ENCODE results near the gene LETMD1.
A peak's percentile ranks its signal among the peaks of the same experiment; 100 is the strongest.
"Not testable (repeated sequence)": the region's sequence is repeated elsewhere in the genome, so short reads cannot be mapped to it uniquely, and the experiment has no call there.

Gene LETMD1

GRCh38 chr12:51077930-51078329, 29.8 kb downstream of the LETMD1 start:
- no peak for DNase-seq (ENCODE audit: low read depth in 2 of 2)

- DNase-seq (ENCODE audit: low read depth in 2 of 2): not testable (repeated sequence)
Measured at GRCh38 chr12:51078346-51078745, 30.2 kb downstream of the LETMD1 start.

GRCh38 chr12:51078866-51079265, 30.7 kb downstream of the LETMD1 start:
- not testable (repeated sequence) for DNase-seq (ENCODE audit: low read depth in 2 of 2)

GRCh38 chr12:51080136-51080535, 32.0 kb downstream of the LETMD1 start:
- no peak for DNase-seq (ENCODE audit: low read depth in 2 of 2)

GRCh38 chr12:51081421-51081820, 33.3 kb downstream of the LETMD1 start:
- DNase-seq (ENCODE audit: low read depth in 2 of 2): no peak

GRCh38 chr12:51082561-51083125, 34.5 kb downstream of the LETMD1 start:
- DNase-seq (ENCODE audit: low read depth in 2 of 2): peak in 1 of 2 donors; percentile 10

DNA sequence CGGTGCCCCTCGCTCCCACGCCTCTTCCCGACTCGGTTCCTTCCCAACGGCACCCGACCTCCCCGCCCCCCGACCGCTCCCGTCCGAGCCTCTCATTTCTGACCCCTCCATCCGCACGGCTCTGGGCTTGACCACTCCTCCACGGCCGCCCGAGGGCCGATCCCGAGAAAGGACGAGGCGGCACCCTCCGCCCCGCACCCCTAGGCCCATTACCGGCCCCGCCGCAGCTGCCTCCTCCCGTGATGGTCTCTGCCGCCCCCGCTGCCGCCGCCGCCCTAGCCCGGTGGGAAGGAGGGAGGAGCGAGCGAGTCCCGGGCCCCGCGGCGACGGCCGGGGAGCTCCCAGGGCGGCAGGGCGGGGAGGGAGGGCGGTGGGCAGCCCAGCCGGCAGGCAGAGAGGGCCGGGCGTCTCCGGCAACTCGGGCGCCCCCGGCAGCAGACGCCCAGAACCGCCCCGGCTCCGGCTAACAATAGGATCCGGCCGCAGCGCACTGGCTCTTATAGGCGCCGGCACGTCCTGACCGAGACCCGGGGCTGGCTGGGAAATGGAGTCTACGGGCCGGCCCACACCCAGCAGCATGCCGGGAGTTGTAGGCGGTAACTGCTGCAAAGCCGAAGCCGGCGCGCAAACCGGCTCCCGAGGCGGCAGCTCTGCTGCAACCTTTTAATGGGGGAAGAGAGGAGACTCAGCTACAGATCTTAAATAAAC, 35.2 kb downstream of the LETMD1 start, which contains the start of gene CSRNP2:
Gene CSRNP2, minus strand, starts transcription at position 471 of the 708 bp plus-strand sequence. CDS start 7,035 bp downstream, outside the sequence.
- DNase-seq (ENCODE audit: low read depth in 2 of 2): peak; percentile 87 to 90

- no peak for DNase-seq (ENCODE audit: low read depth in 2 of 2)
Measured at GRCh38 chr12:51085757-51086156, 37.6 kb downstream of the LETMD1 start.

DNA sequence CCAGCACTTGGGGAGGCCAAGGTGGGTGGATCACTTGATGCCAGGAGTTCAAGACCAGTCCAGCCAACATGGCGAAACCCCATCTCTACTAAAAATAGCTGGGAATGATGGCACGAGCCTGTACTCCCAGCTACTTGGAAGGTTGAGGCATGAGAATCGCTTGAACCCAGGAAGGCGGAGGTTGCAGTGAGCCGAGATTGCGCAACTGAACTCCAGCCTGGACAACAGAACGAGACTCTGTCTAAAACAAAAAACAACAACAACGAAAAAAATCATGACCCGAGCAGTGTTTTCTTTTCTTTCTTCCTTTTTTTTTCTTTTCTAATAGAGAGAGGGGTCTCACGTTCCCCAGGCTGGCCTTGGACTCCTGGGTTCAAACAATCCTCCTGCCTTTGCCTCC, 38.8 kb downstream of the LETMD1 start:
- DNase-seq (ENCODE audit: low read depth in 2 of 2): no peak

DNA sequence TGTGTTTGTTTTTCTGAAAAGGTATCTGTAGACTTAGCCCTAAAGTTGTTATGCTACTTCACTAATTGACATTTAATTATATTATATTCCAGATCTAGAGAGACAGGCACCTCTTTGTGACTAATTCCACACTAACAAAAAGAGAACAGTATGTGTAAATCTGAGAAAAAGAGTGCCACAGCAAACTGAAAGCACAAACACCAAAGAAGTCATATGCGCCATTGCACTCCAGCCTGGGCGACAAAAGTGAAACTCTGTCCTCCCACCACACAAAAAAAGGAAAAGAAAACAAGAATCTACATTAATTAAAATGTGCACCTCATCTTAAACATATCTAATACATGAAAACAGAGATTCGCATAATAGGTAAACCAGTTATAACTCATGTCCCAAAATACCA, 39.7 kb downstream of the LETMD1 start:
- DNase-seq (ENCODE audit: low read depth in 2 of 2): no peak

- DNase-seq (ENCODE audit: low read depth in 2 of 2): no peak
Measured at GRCh38 chr12:51090705-51091229, 42.6 kb downstream of the LETMD1 start.

- DNase-seq (ENCODE audit: low read depth in 2 of 2): no peak
Measured at GRCh38 chr12:51098611-51099010, 50.5 kb downstream of the LETMD1 start.

- DNase-seq (ENCODE audit: low read depth in 2 of 2): no peak
Measured at GRCh38 chr12:51103977-51104376, 55.9 kb downstream of the LETMD1 start.

GRCh38 chr12:51108136-51108535, 60.0 kb downstream of the LETMD1 start:
- no peak for DNase-seq (ENCODE audit: low read depth in 2 of 2)
